DND-41 (cell line): ENCODE data around the gene NR1H4.

Source experiments
- EZH2 ChIP-seq: IDR thresholded peaks from 3 replicates; pipeline ENCODE4 v1.6.1; 2012; ENCODE audit warnings: borderline replicate concordance, low read depth, mild to moderate bottlenecking, moderate library complexity, low read length, inconsistent platforms; ENCODE audit not compliant: severe bottlenecking
- TF ChIP-seq, protein P1 (sequence below): IDR thresholded peaks from 2 replicates; pipeline ENCODE4 v1.5.1; 2012; ENCODE audit warnings: borderline replicate concordance, low read length, moderate library complexity, mild to moderate bottlenecking; ENCODE audit not compliant: poor library complexity, severe bottlenecking; ENCODE audit errors: extremely low read depth

DNA sequence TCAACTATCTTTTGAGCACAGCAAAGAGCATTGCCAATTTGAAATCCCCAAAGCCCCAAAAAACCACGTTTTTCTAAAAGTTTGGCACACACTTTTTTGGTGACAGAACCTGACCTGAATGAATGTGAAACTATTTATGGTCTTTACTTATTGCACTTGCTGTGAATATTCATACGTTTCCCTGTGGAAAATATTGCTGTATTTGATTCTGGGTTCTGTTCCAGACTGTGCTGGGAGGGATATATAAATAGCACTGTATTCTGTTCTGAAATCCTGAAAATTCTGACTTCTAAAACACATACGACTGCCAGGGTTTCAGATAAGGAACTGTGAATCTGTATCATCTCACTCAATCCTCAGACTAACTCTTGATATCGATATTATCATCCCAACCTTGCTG lies 35.1 kb downstream of the NR1H4 start:
- TF ChIP-seq, protein P1, sequence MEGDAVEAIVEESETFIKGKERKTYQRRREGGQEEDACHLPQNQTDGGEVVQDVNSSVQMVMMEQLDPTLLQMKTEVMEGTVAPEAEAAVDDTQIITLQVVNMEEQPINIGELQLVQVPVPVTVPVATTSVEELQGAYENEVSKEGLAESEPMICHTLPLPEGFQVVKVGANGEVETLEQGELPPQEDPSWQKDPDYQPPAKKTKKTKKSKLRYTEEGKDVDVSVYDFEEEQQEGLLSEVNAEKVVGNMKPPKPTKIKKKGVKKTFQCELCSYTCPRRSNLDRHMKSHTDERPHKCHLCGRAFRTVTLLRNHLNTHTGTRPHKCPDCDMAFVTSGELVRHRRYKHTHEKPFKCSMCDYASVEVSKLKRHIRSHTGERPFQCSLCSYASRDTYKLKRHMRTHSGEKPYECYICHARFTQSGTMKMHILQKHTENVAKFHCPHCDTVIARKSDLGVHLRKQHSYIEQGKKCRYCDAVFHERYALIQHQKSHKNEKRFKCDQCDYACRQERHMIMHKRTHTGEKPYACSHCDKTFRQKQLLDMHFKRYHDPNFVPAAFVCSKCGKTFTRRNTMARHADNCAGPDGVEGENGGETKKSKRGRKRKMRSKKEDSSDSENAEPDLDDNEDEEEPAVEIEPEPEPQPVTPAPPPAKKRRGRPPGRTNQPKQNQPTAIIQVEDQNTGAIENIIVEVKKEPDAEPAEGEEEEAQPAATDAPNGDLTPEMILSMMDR = no peak
- no peak for TF ChIP-seq EZH2
